Stimulated activated CD4-positive, alpha-beta T cell treated with anti-CD3 and anti-CD28 coated beads, Interleukin-12 subunit alpha, Interleukin-12 subunit beta, amount 100 ng/mL, for 24 hours (primary cell): Measurements from ENCODE around the gene SMOC2.
"Not testable (repeated sequence)": the region's sequence is repeated elsewhere in the genome, so short reads cannot be mapped to it uniquely, and the experiment has no call there.

ENCODE experiments used
- DNase-seq, 2 experiments: peaks; one replicate each; pipeline ENCODE4 v3.0.0-alpha.2; 2020; ENCODE audit warnings: low read depth in 2 of 2

Gene SMOC2

DNA sequence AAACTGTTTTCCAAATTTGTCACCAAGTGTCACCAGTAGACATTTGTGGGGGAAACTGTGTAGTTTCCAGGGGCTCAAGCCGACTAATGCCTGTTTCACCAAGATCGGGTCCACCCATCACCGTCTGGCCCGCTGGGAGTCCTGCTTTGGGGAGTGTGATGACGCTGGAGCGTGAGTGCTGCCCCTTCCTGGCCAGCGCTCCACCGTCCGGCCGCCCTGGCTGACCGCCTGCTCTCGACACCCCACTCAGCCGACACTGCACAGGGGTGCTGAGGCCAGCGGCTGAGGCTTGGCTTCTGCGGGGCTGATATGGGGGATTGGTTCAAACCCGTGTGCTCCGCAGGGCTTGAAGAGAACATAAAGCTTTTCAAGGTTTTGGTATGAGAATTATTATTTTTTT, 160.1 kb downstream of the SMOC2 start:
- no peak for DNase-seq

DNA sequence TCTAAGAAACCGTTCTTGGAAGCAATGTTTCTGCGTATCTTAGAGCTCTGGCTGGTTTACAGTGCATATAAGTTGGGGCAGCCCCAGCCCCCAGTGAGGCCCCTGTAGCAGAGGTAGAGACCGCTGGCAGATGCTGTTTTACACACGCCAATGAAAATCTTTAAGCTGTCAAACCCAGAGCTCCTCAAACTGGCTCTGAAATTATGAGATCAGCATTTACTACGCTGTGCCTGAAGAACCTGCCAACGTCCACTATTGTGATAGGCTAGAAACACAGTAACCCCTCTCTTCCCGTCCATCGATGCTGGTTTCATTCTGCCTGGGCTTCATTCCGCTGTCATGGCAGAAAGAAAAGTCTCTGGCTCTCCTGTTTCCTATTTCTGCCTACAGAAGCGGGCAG, 160.6 kb downstream of the SMOC2 start:
- no peak for DNase-seq

DNA sequence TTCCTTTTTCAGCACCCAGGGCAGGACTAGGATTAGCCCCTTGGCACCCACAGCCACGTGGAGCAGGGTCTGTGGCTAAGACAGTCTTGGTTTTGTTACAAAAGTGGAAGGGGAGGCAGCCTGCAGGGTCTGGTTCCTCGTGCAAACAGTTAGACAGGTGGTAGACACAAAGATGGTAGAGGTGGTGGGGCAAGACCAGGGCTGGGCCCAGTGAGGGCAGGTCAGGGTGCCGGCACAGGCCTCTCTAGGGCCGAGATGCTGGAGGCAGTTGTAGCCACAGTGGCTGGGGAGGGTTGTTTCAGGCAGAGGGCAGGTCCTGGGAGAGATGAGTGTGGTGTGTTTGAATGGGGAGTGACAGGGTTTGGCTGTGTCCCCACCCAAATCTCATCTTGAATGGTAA, 161.6 kb downstream of the SMOC2 start:
- DNase-seq, result no peak

DNA sequence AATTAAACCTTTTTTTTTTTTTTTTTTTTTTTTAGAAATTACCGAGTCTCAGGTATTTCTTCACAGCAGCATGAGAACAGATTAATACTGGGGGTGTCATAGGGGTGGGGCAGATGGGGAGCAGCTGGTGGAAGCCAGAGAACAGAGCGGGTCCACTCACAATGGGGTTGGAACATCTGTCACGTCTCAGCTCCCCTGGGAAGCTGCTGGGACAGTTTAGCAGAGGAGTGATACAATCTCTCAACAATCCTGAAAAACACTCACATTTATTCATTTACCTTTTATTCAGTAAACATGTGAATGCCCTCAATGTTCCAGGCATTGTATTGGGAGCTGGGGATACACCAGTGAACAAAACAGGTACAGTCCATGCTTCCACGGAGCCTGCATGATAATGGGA, 162.2 kb downstream of the SMOC2 start:
- DNase-seq, result no peak

DNA sequence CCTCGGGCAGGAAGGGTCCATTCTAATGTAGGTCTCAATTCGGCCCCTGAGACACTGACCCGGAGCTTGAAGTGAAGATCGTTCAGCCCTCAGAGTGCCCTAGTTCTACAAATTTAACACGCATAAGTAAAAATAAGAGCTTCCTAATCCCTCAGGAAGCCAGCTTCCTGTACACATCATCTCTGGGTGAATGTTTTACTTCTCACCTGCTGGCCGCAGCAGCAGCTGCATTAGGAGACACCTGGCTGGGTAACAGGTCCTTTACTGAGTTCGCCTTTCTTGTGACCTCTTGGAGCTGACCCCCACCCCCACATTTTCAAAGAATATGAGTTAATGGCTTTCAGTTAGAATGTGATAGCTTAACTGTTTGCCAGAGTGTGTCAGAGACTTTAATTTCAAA, 165.0 kb downstream of the SMOC2 start:
- no peak for DNase-seq

DNA sequence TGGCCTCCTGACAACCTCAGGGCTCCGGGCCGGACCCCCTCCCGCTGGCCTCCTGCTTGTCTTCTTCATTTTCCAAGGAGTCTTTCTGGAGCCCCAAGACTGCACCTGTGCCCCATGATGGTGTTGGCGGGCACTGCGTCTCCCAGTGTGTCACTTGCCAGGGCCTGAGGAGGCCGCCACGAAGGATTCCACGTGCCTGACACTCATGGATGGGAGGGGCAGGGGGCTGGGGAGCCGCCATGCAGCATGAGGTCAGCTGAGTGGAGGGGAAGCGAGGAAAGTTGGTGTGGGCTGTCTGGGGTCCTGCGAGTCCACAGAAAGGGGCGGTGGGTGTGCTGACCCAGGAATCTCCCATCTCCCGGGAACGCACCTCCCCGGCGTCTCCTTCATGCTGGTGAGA, 165.7 kb downstream of the SMOC2 start:
- DNase-seq, result no peak

DNA sequence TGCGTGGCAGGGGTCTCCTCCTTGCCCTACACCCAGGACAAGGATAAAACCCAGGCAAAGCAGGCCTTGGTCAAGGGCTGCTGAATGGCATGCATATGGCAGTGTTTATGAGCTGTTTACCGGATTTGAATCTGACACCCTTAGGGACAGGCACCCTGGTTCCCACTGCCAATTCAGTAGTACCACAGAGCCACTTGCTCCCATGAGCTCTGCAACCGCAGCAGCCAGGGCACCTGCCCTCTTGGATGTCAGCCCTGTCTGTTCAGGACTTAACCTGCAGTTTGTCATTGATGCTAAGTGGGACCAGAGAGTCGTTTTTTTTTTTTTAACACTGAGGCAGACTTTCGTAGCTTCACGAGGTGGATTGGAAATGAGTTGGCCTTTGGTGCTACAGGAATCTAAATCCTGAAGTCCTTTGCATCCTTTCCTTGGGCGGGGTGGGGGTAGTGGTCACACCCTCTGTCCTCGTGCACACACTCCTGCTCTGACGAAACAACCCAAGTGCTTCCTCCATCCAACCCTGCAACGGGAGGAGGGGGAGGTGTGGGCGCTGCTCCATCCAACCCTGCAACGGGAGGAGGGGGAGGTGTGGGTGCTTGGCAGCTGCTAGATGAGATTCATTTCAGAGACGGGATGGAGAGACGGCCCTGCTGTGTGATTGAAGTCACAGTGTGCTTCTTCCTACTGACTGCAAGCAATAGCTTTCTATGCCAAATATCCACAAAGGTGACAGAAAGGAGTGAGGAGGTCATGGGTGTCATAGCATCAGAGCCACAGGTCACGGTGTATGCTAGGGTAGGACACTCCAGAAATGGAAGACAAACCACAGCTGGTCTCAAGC, 166.5 kb downstream of the SMOC2 start:
- DNase-seq, result no peak

DNA sequence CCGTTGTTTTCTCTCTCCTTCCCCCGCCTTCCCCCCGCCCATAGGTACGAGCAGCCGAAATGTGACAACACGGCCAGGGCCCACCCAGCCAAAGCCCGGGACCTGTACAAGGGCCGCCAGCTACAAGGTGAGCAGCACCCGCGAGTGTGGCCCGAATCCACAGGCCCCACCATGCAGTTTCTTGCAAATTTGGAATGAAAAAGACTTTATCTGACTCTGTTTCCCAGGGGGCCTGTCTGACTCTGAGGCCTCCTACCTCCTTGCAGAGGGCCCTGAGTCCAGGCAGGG, 167.1 kb downstream of the SMOC2 start:
- DNase-seq, result no peak

DNA sequence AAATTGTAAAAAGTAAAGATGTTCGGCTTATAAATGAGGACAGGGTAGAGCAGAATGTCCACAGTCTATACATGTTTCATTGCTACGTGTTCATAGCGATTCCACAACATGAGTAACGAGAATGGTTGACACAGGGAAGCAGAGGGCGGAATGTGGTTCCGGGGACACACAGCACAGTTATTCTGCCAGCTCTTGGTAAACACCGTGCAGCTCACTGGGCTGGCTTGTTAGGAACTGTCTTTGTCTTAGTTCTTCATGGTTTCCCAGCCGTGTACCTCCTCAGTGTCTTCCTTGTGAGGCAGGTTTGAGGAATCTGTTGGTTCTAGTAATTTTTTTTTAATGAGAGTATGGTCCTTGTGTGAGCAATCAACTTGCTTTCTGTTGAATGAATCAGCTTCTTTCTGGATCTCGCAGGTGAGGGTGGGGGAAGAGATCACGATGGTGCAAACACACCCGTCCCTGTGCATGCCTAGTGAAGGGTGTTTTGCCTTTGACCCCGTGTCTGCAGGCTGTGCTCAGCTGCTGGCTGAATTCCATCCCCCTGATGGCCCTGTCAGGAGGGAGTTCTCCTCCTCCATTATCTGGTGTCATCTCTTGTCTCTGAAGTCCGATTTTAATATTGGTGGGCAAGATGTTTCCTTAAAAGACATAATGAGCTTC, 168.2 kb downstream of the SMOC2 start:
- no peak for DNase-seq

DNA sequence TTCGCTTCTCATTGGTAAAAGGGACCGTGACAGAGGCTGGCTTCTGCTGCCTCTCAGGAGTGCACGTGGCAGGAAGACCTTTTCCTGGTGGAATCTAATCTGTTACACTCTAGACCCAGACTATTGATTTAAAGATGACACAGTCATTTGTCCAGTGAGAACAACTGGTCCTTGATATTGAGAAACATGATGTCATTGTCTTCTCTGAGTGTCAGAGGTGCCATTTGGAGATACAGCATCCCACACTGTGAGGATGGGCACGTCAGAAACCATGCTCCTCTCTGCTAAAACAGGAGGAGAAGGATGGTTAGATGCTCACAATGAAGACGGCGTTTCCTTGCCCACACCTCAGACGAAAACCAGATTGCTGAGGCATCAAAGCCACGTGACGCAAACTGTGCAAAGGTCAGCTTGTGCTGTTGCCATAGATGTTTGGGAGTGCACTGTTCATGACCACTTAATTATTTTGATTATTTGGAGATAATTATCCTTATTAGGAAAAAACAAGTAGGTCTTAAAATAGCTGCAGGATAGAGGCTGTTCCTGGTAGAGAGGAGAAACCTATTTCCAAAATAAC, 169.0 kb downstream of the SMOC2 start:
- no peak for DNase-seq

DNA sequence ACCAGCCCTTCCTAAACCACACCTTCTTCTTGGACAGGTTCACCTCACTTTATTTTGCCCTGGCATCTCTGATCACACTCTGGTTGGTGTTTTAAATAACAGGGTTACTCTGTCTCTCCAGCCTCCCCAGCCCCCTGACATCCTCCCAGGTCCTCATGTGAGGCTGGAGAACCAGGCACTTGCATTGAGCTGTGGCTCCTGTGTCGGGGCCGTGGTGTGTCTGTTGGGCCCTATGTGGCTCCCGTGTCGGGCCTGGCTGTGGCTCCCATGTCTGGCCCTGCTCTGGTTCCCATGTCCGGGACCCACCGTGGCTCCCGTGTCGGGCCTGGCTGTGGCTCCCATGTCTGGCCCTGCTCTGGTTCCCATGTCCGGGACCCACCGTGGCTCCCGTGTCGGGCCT, 170.0 kb downstream of the SMOC2 start:
- DNase-seq, result not testable (repeated sequence)

DNA sequence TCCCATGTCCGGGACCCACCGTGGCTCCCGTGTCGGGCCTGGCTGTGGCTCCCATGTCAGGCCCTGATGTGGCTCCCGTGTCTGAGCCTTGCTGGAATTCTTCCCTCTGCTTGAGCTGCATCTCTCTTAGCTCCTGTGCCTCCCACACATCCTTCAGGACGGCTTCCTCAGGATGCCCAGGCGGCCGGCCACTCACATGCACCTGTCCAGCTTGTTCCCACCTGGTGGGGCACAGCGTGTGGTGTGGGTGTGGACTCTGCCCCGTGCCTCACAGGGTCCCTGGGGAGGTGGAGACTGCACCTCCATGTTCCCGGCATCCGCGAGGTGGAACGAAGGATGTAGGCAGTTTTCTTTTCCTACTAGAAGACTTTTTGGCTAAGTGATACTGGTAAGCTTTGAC, 170.7 kb downstream of the SMOC2 start:
- no peak for DNase-seq

DNA sequence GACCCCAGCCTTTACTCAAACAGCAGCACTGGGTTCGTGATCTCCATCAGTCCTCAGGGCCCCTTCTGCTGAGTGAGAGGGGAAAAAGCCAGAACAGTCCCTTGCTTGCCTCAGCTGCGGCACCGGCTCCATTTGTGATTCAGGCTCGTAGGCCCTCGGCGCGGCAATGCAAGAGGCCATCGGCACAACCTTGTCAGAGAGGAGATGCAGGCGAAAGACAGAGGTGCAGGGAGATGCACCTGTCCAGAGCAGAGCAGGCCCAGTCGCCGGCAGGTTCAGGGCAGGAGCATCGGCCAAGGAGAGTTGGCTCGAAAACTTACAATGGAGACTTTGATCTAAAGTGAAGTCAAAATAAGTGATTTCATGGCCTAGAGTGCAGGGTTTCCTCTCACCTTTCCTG, 171.6 kb downstream of the SMOC2 start:
- DNase-seq, result no peak

DNA sequence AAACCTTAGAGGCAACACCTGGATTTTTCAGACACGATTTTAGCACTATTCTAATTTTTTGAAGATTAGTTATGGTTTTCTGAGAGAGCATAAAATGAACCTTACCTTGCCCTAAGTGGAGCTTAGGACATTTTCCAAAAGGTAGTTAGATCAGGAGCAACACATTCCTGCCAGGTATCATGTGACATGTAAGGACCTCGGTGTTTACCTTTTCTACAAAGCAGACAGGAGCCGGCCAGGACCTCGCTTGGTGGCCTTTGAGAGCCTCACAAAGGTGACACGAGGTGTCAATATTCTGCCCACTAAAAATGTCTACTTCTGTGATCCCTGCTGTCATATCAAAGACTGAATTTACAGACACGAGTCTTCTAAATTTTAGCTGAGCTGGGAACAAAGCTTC, 174.9 kb downstream of the SMOC2 start:
- DNase-seq, result no peak

DNA sequence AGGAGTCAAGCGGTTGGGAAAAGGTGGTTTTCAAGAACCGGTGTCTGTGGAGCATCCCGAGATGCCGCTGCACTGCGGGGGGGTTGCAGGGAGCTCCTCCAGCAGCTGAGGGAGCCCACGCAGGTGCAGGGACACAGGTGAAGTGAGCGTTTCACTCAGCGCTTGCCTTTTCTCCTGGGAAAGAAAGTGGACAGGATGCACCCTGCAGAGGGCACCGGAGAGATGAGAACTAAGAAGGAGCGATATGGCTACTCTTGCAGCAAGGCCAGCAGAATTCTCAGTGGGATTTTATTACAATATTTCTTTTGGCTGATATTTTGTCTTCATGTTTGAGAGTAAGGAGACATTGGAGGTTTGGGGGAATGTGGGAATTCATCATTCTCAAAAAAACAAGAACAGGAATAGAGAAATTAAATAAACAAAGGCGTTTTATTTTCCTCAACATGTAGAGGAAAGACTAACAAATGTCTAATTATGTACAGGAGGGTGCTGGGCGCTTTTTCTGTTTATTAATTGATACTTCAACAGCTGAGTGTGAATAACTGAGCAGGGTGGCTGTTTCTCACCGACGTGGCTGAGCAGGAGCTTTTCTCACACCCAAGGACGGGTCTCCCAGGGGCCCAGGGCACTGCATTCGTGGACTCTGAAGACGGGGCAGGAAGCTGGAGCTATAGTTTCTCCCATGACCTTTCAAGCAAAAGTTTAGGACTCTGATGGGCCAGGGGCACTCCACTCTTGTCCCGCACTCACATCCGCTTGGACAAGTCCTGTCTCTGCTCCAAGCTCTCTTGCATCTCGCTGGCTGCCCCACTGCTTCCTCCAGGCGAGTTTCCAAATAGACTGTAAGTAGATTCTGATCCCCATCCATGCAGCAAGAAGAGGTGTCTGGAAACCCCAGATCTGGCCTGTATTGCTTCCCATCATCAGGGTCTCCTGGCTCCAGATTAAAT, 176.1 kb downstream of the SMOC2 start:
- no peak for DNase-seq

DNA sequence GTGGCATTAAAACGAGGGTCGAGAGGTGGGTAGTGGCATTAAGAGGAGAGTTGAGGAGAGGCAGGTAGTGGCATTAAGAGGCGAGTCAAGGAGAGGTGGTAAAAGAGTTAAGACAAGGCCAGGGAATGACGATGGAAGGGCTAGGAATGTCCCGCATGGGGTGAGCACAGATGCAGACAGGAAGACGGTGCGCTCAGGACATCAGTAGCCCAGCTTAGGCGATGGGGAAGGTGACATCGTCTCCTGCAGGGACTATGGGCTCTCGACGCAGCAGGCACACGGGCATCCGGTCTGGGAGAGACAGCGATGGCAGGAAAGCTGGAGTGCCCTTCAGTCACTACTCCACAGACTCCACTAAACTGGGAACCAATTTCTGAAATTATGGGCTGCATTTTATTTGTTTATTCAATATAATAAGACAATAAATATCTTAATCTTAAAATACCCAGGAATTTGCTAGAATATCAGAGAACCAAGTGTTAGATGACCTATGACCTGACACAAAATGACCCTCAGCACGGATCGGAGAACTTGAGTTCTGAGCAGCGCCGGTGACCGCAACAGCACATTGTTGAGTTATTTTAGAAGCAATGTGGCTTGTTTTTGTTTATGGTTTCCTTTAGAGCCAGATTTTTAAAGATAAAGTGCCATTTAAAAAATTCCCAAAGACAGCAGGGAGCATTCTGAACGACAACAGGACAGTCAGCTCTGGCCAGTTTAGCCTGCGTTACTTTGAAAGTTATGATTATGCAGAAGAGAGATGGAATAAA, 177.7 kb downstream of the SMOC2 start:
- DNase-seq, result no peak

DNA sequence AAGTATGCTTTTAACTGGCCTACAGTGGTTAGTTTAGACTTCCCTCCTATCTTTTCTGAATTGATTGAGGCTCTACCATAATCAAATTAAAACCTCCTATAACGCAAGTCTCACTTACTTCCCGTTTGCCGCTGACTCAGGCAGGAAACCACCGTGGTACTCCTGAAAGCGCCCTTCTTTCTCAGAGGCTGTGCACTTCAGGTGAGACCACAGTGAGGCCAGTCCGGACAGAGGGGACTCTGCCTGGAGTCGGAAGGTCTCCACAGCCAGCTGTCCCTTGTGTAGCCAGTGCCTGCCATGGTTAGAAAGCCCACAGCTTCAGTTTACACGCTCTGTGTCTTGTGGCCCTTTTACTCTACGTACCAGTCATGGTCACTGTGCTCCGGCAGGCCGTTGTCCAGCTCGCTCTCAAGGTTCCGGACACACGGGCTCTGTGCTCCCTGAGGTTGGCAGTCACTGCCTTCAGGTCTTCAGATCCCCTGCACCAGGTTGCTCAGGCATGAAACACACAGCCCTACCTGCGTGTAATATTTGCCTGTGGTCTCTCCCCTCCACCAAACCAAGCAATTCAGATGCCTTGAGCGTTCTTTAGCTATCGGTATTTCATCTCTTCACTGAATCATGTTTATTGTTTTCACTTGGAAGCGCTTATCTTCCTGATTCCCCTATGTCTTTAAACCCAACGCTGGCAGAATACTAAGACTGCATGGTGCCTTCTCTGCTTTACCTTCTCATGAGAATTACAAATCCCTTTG, 178.8 kb downstream of the SMOC2 start:
- DNase-seq, result no peak

DNA sequence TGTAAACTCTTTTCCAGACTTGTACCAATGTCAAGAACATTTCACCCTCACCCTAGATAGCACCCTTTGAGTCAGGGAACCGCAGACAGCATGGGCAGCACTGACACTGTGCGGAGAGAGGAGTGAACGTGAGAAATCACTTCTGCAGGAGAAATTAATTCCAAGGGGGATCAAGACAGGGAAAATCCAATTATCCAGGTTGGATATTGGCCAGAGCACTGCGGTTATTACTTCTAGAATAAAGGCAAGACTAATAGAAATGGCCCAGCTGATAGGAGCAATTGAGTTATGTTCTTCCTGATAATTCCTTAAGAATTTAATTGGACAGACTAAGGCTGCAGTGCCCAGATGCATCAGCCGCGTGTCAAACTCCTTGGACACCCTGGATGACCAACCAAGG, 179.6 kb downstream of the SMOC2 start:
- DNase-seq, result no peak

DNA sequence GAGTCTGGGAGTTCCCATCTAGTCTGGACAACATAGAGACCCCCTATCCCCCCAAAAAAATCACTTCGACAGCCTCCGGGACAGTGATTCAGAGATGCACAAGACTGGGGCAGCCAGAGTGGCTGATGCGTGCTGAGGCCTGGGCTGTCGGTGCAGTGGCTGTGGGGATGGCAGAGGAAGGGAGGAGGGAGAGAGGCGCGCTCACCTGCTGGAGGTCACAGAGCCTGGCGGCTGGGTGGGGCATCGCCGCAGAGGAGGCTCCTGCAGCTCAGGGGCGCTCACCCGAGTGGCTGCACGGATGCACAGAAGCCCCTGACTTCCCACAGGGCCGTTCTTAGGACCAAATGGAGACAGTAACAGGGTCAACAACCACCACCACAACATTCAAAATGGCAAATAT, 182.8 kb downstream of the SMOC2 start:
- DNase-seq, result no peak

DNA sequence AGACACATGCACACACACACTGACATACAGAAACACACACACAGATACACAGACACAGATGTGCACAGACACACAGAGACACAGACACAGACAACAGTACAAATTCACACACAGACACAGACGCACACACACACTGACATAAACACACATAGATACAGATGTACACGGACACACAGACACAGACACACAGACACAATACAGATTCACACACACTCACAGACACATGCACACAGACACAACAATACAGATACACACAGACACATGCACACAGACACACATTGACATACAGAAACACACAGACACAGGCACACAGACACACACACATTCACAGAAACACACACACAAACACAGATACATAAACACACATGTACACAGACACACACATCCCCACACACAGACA, 183.6 kb downstream of the SMOC2 start:
- DNase-seq, result no peak

DNA sequence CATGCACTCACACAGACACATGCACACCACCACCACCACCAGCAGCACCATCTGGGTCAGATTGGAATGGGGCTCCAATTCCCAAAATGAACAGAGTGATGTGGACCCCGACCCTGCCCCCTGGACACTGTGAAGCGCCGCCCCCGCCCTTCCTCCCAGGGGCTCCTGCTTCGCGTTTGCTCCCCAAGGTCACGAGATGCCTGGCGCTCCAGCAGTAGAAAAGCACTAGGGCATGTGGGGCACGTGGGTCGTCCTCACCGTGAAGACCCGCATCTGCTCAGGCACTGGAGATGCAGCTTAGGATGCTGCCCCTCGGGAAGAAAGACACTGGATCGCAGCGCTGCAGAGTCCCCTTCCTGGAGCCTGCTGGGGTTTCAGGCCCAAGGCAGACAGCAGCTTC, 184.0 kb downstream of the SMOC2 start:
- DNase-seq, result no peak
